ENCODE results near the gene SNX5. TPM values are rescaled to one million over a fixed set of nuclear protein-coding genes. Genes with fewer than 3 reads are reported as not detected.

SNX5 gene
- total RNA-seq, 4 donors from 2014 or later = 131 to 257 (median 132) TPM

DNA sequence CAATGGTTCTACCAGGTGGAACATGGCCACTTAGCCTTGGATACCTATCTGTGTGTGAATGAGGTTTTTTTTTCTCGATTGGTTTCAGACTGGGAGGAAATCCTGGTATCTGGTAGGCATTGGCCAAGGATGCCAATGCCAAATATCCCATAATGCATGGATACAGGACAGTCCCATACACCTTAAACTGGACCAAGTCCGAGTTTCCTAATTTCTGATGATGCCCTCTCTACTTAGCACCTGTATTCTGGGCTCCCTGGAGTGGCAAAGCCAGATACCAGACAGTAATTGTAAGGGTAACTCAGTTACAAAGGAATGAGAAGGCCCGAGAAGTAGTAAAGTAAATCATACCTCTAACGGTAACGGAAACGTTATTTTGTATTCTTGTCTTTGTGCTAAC is 17.9 kb downstream of the SNX5 start:
- no peak for DNase-seq
- TF ChIP-seq, protein P1, sequence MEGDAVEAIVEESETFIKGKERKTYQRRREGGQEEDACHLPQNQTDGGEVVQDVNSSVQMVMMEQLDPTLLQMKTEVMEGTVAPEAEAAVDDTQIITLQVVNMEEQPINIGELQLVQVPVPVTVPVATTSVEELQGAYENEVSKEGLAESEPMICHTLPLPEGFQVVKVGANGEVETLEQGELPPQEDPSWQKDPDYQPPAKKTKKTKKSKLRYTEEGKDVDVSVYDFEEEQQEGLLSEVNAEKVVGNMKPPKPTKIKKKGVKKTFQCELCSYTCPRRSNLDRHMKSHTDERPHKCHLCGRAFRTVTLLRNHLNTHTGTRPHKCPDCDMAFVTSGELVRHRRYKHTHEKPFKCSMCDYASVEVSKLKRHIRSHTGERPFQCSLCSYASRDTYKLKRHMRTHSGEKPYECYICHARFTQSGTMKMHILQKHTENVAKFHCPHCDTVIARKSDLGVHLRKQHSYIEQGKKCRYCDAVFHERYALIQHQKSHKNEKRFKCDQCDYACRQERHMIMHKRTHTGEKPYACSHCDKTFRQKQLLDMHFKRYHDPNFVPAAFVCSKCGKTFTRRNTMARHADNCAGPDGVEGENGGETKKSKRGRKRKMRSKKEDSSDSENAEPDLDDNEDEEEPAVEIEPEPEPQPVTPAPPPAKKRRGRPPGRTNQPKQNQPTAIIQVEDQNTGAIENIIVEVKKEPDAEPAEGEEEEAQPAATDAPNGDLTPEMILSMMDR (IDR thresholded peaks at IDR 0.05) = no peak
- TF ChIP-seq POLR2A (IDR thresholded peaks at IDR 0.05) = no peak
- H3K36me3 ChIP-seq = peaks cover 3 to 100% (median 5%) of the 10 kb centered on the region in 3 donors
- no peaks in the 10 kb centered on the region for H3K9me3 ChIP-seq
- H3K4me3 ChIP-seq = no peak overlapping the region
- H3K27me3 ChIP-seq = no peaks in the 10 kb centered on the region
- peaks cover 0 to 2% (median under 1%) of the 10 kb centered on the region in 4 donors for H3K4me1 ChIP-seq
- H3K27ac ChIP-seq = no peak overlapping the region

DNA sequence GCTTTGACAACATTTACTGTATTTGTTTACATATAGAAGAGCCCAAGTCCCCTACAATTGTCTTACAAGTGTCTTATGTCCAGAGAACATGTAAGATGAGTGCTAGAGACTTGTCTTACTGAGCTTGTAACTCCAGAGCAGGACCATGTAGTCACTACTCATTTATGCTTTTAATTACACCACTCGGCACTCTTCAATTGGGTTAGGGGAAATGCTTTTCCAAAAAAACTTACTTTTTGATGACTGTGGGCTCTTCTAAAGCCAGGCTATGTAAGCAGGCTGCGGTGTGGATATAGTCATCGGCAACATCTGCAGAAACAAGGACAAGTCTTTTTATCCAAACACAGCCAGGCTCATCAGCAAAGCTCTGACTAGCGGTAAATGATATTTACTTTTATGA is 18.7 kb downstream of the SNX5 start:
- Histone ChIP-seq H3K27me3 (no peaks in the 10 kb centered on the region), H3K4me3 (no peak overlapping the region), H3K4me1 (no peaks in the 10 kb centered on the region), H3K9me3 (no peaks in the 10 kb centered on the region), H3K27ac (no peak overlapping the region), H3K36me3 (peaks cover 3 to 100% (median 5%) of the 10 kb centered on the region in 3 donors)
- TF ChIP-seq, protein P1 (IDR thresholded peaks at IDR 0.05) = no peak
- no peak for TF ChIP-seq POLR2A (IDR thresholded peaks at IDR 0.05)
- DNase-seq = no peak

DNA sequence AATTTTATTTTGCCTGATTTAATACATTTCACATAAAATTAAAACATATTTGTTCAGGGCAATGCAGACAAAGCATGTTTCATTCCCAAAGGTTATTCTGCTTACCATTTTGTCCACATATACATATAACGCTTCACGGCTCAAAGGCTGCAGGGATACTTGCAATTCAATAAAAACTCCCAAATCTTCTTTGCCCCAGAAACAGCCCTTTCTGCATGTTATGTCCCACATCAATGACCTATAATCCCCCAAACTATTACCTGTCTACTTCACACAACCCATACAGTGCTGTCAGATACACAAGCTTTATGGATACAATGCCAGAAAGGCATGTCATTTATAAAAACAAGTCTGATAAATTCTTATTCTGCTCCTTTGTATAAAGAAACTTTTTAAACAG is 20.2 kb downstream of the SNX5 start:
- Histone ChIP-seq H3K4me3 (no peak overlapping the region), H3K36me3 (peaks cover 0 to 97% (median 5%) of the 10 kb centered on the region in 3 donors), H3K27ac (no peak overlapping the region), H3K9me3 (no peaks in the 10 kb centered on the region), H3K27me3 (no peaks in the 10 kb centered on the region), H3K4me1 (no peaks in the 10 kb centered on the region)
- DNase-seq = no peak
- TF ChIP-seq, protein P1 (IDR thresholded peaks at IDR 0.05) = no peak
- TF ChIP-seq POLR2A (IDR thresholded peaks at IDR 0.05) = no peak

DNA sequence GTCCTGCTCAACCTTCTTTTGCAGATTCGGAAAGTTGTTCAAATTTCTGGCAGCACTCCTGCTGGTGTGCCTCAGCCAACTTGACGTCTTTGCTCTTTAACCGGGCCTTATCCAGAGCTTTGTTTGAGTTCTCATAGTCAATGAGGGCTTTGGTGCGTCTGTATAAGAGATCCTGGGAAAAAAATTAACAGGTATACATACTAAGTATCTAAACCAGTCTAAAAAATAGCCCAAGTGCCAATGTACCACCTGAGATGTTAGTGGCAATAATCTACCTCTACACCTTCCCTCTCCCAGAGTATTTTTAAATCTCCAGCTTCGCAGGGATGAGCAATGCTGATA is 21.1 kb downstream of the SNX5 start:
- H3K27me3 ChIP-seq = no peaks in the 10 kb centered on the region
- H3K27ac ChIP-seq = no peak overlapping the region
- TF ChIP-seq POLR2A (IDR thresholded peaks at IDR 0.05) = no peak
- TF ChIP-seq, protein P1 (IDR thresholded peaks at IDR 0.05) = no peak
- no peaks in the 10 kb centered on the region for H3K4me1 ChIP-seq
- no peaks in the 10 kb centered on the region for H3K9me3 ChIP-seq
- H3K4me3 ChIP-seq = no peak overlapping the region
- H3K36me3 ChIP-seq = peaks cover 0 to 95% (median 5%) of the 10 kb centered on the region in 3 donors
- DNase-seq = no peak

DNA sequence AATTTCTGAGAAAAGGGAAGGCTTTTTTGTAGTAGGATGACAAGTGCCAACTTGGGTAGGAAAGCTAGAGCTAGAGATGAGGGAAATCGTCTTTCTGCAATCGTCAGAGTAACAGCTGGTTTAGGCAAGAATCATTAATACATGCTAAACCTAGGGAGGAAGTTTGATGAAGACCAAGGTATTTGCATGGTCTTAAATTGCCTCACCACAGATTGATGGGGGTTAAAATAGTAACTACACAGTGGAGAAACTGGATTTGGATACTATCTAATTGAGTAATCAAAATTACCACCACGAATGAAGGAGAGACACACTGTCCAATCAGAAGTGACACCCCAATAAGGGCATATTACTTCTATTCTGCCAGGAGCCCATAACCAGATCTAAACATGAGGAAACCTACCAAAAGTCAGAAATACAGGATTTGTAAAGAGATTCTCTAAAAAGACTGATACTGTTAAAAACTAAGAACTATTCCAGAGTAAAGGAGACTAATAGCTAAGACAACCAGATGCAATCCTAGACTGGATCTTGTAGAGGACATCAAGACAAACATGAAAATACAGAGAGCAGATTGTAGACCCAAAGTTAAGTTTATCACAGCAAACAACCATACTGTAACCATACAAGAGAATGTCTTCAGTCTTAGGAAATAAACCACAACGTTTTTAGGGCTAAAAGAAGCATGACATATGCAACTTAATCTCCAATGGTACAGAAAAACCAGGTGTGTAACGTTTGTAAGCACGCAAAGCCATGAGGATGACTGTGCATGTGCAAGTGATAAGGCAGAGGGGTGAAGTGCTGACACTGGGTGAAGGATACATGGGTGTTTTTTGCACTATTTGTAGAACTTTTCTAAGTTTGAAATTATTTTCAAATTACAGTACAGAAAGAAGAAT is 21.8 kb downstream of the SNX5 start:
- Histone ChIP-seq H3K4me3 (no peak overlapping the region), H3K27me3 (no peaks in the 10 kb centered on the region), H3K27ac (no peak overlapping the region), H3K4me1 (no peaks in the 10 kb centered on the region), H3K9me3 (no peaks in the 10 kb centered on the region), H3K36me3 (peaks cover 0 to 95% (median 5%) of the 10 kb centered on the region in 3 donors)
- no peak for DNase-seq
- TF ChIP-seq, protein P1 (IDR thresholded peaks at IDR 0.05) = no peak
- no peak for TF ChIP-seq POLR2A (IDR thresholded peaks at IDR 0.05)

Measured in Peyer's patch (tissue), 4 donors.